KMS-11 (cell line): Measurements from ENCODE around the gene LRP6.
"Not testable (repeated sequence)": the region's sequence is repeated elsewhere in the genome, so short reads cannot be mapped to it uniquely, and the experiment has no call there.

Experiments
- H2AFZ ChIP-seq: fragments of 200-600 bp; sonication (generic); 2 replicates; pipeline ENCODE4 v1.6.1; 2016; ENCODE audit warnings: antibody characterized with exemption, mixed run types, low read depth
- H3K27ac ChIP-seq: fragments of 200-600 bp; sonication (generic); 2 replicates; pipeline ENCODE4 v1.6.1; 2016; ENCODE audit warnings: mild to moderate bottlenecking, mixed run types
- H3K27me3 ChIP-seq: fragments of 200-600 bp; sonication (generic); 2 replicates; pipeline ENCODE4 v1.6.1; 2017; ENCODE audit warnings: mild to moderate bottlenecking, low read depth, mixed run types, moderate library complexity; ENCODE audit not compliant: insufficient read depth
- H3K36me3 ChIP-seq: fragments of 200-600 bp; sonication (generic); 2 replicates; pipeline ENCODE4 v1.6.1; 2017; ENCODE audit warnings: mild to moderate bottlenecking, mixed run types; ENCODE audit not compliant: insufficient read depth
- H3K4me1 ChIP-seq: fragments of 200-600 bp; sonication (generic); 2 replicates; pipeline ENCODE4 v1.6.1; 2016; ENCODE audit warnings: mild to moderate bottlenecking, low read depth, mixed run types; ENCODE audit not compliant: poor library complexity, severe bottlenecking
- H3K4me2 ChIP-seq: fragments of 200-600 bp; sonication (generic); 2 replicates; pipeline ENCODE4 v1.7.0; 2016; ENCODE audit warnings: mild to moderate bottlenecking, mixed run types
- H3K4me3 ChIP-seq: fragments of 200-600 bp; sonication (generic); IDR thresholded peaks from 2 replicates; pipeline ENCODE4 v1.6.1; 2017; ENCODE audit warnings: low read depth, low read length, mixed read lengths; ENCODE audit not compliant: insufficient read depth
- H3K79me2 ChIP-seq: fragments of 200-600 bp; sonication (generic); 2 replicates; pipeline ENCODE4 v1.6.1; 2016; ENCODE audit warnings: low read depth, mixed run types; ENCODE audit not compliant: insufficient read depth
- H3K9ac ChIP-seq: fragments of 200-600 bp; sonication (generic); 2 replicates; pipeline ENCODE4 v1.6.1; 2016; ENCODE audit warnings: mild to moderate bottlenecking, mixed run types
- H4K20me1 ChIP-seq: fragments of 200-600 bp; sonication (generic); 2 replicates; pipeline ENCODE4 v1.6.1; 2016; ENCODE audit warnings: mild to moderate bottlenecking, mixed run types; ENCODE audit not compliant: insufficient read depth
- CTCF ChIP-seq: fragments of 200-600 bp; sonication (generic); conservative IDR thresholded peaks from 2 replicates; pipeline ENCODE4 v1.6.1; 2017; ENCODE audit warnings: low read depth, mild to moderate bottlenecking, antibody characterized with exemption, low read length, moderate library complexity, mixed read lengths

LRP6 gene

DNA sequence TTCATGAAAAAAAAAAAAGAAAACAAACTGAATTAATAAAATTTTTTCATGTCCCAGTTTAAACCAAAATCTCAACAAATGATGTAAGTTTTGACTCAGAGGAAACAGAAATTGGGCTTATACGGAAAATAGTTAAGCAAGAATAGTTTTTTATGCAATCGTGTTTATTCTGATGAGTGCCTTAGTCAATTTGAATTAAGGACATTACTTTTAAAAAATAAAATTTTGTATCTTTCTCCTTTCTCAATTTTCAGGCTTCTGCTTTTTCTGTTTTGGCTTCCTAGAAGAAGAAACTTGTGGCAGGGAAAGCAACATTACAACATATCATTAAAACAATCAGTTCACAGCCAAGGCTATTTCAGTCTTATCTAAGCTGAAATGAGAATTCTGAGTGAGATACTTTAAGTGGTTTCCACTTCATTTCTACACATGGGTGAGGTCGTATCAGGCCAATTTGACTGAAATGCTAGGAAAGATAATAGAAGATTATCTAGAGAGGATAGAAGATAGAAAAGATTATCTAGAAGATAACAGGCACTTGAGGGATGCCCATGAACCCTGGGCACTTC lies 143.7 kb downstream of the LRP6 start:
- Histone ChIP-seq H4K20me1 (no peaks in the 10 kb centered on the region), H3K9ac (no peak overlapping the region), H3K4me3 (no peak overlapping the region), H3K27me3 (no peaks in the 10 kb centered on the region), H3K36me3 (no peaks in the 10 kb centered on the region), H3K27ac (no peak overlapping the region), H3K79me2 (no peaks in the 10 kb centered on the region), H2AFZ (no peak overlapping the region), H3K4me2 (no peak overlapping the region), H3K4me1 (peaks cover 3% of the 10 kb centered on the region)
- no peak for TF ChIP-seq CTCF

DNA sequence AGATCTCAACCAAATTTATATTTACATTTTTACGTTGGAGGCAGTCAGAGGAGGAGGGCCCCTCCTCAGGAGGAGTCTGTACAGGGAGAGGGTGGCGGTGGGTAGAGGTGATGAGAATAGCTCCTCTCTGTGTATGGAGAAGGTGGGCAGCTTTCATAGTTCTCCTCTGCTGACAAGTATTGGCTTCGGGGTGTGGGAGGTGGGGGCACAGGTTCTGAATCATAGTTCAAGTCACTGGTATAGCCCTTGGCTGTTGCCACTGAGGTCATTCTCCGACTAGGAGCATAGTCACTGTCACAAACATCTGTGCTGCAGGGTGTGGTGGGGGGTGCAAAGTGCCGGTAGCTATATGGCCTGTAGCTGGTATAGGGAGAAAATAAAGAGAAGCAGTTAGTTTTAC lies 145.8 kb downstream of the LRP6 start:
- TF ChIP-seq CTCF: no peak
- Histone ChIP-seq H3K4me3 (no peak overlapping the region), H2AFZ (no peak overlapping the region), H3K4me1 (peaks cover 3% of the 10 kb centered on the region), H3K4me2 (no peak overlapping the region), H3K9ac (no peak overlapping the region), H3K27me3 (no peaks in the 10 kb centered on the region), H4K20me1 (no peaks in the 10 kb centered on the region), H3K36me3 (no peaks in the 10 kb centered on the region), H3K79me2 (no peaks in the 10 kb centered on the region), H3K27ac (no peak overlapping the region)

- no peak overlapping the region for H3K27ac ChIP-seq
- no peaks in the 10 kb centered on the region for H3K36me3 ChIP-seq
- H3K4me1 ChIP-seq: peaks cover 3% of the 10 kb centered on the region
- no peaks in the 10 kb centered on the region for H4K20me1 ChIP-seq
- H3K4me2 ChIP-seq: no peak overlapping the region
- no peak overlapping the region for H3K4me3 ChIP-seq
- no peaks in the 10 kb centered on the region for H3K27me3 ChIP-seq
- TF ChIP-seq CTCF: no peak
- H3K79me2 ChIP-seq: no peaks in the 10 kb centered on the region
- no peak overlapping the region for H3K9ac ChIP-seq
- H2AFZ ChIP-seq: no peak overlapping the region
Observed at GRCh38 chr12:12116677-12117076, 150.2 kb downstream of the LRP6 start.

DNA sequence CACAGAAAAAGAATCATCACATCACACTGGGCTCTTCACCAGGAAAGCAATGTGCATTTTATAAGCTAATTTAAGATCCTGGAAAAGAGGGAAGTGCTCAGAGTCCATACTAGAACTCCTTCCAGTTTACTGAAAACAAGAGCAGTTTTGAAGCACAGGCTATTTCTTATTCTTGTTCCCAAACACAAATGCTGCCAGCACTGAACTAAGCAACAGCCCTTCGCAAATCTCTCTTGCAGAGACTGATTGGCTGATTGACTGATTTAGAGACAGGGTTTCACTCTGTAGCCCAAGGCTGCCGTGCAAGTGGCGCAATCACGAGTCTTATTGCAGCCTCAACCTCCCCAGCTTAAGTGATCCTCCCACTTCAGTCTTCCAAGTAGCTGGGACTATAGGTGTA lies 151.3 kb downstream of the LRP6 start:
- Histone ChIP-seq H3K36me3 (no peaks in the 10 kb centered on the region), H3K4me2 (no peak overlapping the region), H3K4me1 (peaks cover 3% of the 10 kb centered on the region), H3K9ac (no peak overlapping the region), H3K79me2 (no peaks in the 10 kb centered on the region), H4K20me1 (no peaks in the 10 kb centered on the region), H3K27ac (no peak overlapping the region), H3K4me3 (no peak overlapping the region), H2AFZ (no peak overlapping the region), H3K27me3 (no peaks in the 10 kb centered on the region)
- no peak for TF ChIP-seq CTCF

GRCh38 chr12:12110923-12111555 lies 155.8 kb downstream of the LRP6 start:
- not testable (repeated sequence) for H3K4me1 ChIP-seq, H2AFZ ChIP-seq, H3K36me3 ChIP-seq, H3K9ac ChIP-seq, H3K79me2 ChIP-seq, H4K20me1 ChIP-seq, H3K4me3 ChIP-seq, H3K27ac ChIP-seq, H3K4me2 ChIP-seq, H3K27me3 ChIP-seq
